A375 (cell line): ENCODE measurements around the gene TBL1Y. TPM values are rescaled to one million over a fixed set of nuclear protein-coding genes. Genes with fewer than 3 reads are reported as not detected.

Experiments
- total RNA-seq: library from RNA; depleted of rRNA; stranded (reverse); fragments of >200 nt; shearing (Covaris generic); gene quantifications from 2 replicates; pipeline ENCODE4 v1.2.3, GENCODE V29; 2014; rRNA removed

Gene TBL1Y
- total RNA-seq: not detected in 2 replicates

DNA sequence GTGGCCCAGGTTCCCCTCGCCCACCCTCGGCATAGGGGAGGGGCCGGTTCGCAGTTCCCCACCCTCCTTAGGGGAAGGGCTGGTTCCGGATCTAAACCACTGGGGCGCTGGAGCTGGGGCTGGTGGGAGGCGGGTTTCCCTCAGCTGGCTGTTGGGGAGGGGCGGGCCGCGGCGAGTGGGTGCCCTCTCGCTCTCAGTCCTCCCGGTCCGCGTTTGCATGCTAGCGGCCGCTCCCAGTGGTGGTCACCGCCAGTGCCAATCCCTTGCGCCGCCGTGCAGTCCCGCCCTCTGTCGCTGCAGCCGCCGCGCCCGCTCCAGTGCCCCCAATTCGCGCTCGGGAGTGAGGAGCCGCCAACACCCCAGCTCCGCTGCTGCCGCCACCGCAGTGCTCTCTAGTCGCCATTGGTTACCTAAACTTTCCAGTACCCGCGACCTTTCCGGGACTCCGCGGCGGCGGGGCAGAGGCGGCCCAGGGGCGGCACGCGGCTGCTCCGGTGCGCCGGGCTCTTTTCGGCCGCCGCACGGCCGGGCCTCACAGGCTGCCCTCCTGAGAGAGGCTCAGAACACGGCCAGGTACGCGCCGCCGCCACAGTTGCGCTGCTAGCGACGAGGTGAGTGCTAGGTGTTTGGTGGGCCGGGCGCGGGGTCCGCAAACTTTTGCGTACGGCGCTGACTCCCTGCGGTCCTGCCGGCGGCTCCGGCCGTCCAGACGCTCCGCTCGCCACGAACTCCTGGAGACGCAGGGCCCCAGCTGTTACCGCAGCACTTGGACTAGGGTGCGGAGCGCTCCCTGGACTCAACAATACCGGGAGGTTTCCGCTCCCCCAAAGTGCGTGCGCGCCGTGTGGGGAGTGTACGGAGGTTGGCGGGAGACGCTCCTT lies at the start of gene TBL1Y:
TSS of gene TBL1Y (plus strand) at position 326 of the 881 bp plus-strand sequence. CDS start 114,388 bp downstream, outside the sequence.

DNA sequence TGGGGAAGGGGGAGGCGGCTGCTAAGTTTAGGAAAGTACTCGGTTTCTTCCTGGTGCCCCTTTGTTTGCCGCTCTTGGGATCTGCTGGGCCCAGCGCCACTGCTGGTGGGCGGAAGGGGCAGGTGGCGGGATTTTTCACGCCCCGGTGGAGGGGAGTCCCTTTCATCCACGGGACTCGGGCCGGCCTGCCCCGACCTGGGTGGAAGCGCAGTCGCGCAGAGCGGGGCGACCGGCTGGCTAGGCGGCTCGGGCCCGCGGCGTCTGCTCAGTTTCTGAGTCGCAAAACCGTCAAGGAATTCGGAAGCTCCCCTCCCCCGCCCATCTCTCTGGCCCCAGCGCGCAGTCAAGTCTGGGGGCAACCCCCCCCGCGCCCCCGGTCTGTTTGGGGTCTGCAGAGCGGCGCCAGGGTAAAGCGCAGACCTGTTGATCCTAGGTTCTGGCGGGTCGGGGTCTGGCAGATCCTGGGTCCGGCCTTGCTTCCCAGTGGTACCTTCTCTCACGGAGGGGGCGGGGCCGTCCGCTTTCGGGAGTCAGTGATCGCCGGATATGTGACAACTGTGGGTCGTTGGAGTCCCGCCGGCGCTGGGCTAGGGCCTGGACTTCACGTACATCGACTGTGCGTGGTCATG lies 870 bp downstream of the TBL1Y start, which contains the start of gene AMELY:
TSS of gene AMELY (minus strand) at position 500 of the 629 bp plus-strand sequence. CDS start 39,144 bp downstream, outside the sequence.

Other genes starting within 250 kb of the TBL1Y start
- gene AMELY, start 1.1 kb downstream of the TBL1Y start, total RNA-seq: not detected in 2 replicates